Stomach smooth muscle (tissue), 2 donors: ENCODE results near the gene CASP7.

Source experiments
- H3K27ac ChIP-seq: one replicate; pipeline ENCODE4 v1.7.0; 2013; ENCODE audit warnings: mild to moderate bottlenecking, low read length, inconsistent platforms
- H3K27me3 ChIP-seq, 2 donors: one replicate each; pipeline ENCODE4 v1.7.0; 2013; ENCODE audit warnings: low read length in 2 of 2; ENCODE audit not compliant: insufficient read depth in 2 of 2, control insufficient read depth in 1 of 2
- H3K36me3 ChIP-seq, 2 donors: one replicate each; pipeline ENCODE4 v1.7.0; 2013; ENCODE audit warnings: low read length in 2 of 2; ENCODE audit not compliant: control insufficient read depth in 2 of 2, insufficient read depth in 2 of 2
- H3K4me1 ChIP-seq: one replicate; pipeline ENCODE4 v1.7.0; 2013; ENCODE audit warnings: low read length; ENCODE audit not compliant: control insufficient read depth, insufficient read depth
- H3K4me3 ChIP-seq, 2 donors: one replicate each; pipeline ENCODE4 v1.7.0; 2013; ENCODE audit warnings: low read length in 2 of 2
- H3K9ac ChIP-seq, 2 donors: one replicate each; pipeline ENCODE4 v1.7.0; 2013; ENCODE audit warnings: low read length in 2 of 2, mild to moderate bottlenecking in 1 of 2
- H3K9me3 ChIP-seq, 2 donors: one replicate each; pipeline ENCODE4 v1.7.0; 2013; ENCODE audit warnings: low read length in 2 of 2; ENCODE audit not compliant: control insufficient read depth in 2 of 2
- donor health status: healthy.
- donor health status: Pancreatic carcinoma.

Gene CASP7

DNA sequence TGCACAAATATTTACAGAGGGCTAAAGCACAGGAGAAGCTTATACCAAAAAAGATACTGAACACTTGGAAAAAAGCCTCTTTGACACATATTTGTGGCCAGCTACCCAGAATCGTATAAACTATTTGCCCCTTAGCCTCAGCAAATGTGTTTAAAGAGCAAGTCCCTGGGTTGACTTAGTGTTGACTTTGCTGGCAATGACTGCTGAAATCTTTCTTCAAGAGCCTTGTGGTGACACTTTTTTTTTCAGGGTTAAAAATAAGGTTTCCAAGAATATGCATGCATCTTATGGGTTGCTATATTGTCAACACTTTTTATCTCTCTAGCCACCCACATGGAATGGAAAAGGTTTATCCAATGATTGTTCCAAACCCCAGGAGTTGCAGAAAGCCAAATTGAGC, 56.9 kb downstream of the CASP7 start:
- Histone ChIP-seq H3K4me3 (no peak overlapping the region), H3K9me3 (no peaks in the 10 kb centered on the region), H3K27me3 (no peaks in the 10 kb centered on the region), H3K36me3 (no peaks in the 10 kb centered on the region), H3K9ac (no peak overlapping the region), H3K4me1 (peaks cover 2% of the 10 kb centered on the region), H3K27ac (no peak overlapping the region)

DNA sequence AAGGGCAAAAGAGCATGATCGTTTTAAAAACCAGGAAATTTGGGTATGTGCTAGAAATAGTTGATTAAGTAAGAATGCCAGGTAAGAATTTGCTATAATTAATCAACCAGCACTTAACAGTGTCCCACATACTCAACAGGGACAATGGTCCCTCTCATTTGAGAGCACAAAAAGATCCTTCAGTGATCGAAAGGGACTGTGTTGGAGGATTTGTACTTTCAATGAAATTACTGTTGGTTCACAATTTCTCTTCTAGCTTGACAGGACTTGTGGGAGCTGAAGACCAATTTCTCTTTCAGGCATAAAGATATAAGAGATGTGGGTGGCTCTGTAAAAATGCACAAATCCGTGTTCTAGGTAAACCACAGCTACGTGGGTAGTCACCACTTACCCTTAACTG, 59.3 kb downstream of the CASP7 start:
- Histone ChIP-seq H3K9ac (no peak overlapping the region), H3K27ac (no peak overlapping the region), H3K4me1 (peaks cover 2% of the 10 kb centered on the region), H3K27me3 (no peaks in the 10 kb centered on the region), H3K4me3 (no peak overlapping the region), H3K9me3 (no peaks in the 10 kb centered on the region), H3K36me3 (no peaks in the 10 kb centered on the region)

DNA sequence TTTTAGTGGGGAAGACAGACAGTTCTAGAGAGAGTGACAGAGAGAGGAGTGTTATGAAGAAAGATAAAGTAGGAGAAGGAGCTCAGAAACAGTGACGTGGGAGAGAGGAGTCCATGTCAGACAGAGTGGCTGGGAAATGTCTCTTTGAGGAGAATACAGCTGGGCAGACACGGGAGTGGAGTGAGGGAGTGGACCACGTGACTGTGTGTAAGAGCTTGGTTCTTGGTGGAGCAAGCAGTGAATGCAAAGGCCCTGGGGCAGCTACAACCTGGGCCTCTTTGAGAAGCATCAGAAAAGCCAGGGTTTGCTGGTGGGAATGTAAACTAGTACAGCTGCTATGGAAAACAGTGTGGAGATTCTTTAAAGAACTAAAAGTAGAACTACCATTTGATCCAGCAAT, 59.9 kb downstream of the CASP7 start:
- Histone ChIP-seq H3K27me3 (no peaks in the 10 kb centered on the region), H3K4me3 (no peak overlapping the region), H3K27ac (no peak overlapping the region), H3K4me1 (peaks cover 2% of the 10 kb centered on the region), H3K36me3 (no peaks in the 10 kb centered on the region), H3K9me3 (no peaks in the 10 kb centered on the region), H3K9ac (no peak overlapping the region)

DNA sequence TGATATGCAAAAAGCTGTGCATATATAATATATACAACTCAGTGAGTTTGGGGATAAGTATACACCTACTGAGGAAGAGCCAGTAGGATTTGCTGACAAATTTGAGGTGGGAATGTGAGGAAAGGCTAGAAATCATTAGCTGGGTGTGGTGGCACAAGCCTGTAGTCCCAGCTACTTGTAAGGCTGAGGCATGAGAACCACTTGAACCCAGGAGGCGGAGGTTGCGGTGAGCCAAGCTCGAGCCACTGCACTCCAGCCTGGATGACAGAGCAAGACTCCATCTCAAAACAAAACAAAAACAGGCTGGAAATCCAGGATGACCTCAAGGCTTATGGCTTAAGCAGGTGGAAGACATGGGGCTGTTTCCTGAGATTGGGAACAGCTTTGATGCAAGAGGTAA, 61.1 kb downstream of the CASP7 start:
- H3K36me3 ChIP-seq, result no peaks in the 10 kb centered on the region
- no peak overlapping the region for H3K9ac ChIP-seq
- H3K27me3 ChIP-seq, result no peaks in the 10 kb centered on the region
- no peaks in the 10 kb centered on the region for H3K9me3 ChIP-seq
- no peak overlapping the region for H3K4me3 ChIP-seq
- H3K27ac ChIP-seq, result no peak overlapping the region
- no peaks in the 10 kb centered on the region for H3K4me1 ChIP-seq

- H3K9me3 ChIP-seq, result no peaks in the 10 kb centered on the region
- H3K9ac ChIP-seq, result no peak overlapping the region
- no peaks in the 10 kb centered on the region for H3K4me1 ChIP-seq
- H3K27ac ChIP-seq, result no peak overlapping the region
- no peaks in the 10 kb centered on the region for H3K36me3 ChIP-seq
- H3K27me3 ChIP-seq, result no peaks in the 10 kb centered on the region
- H3K4me3 ChIP-seq, result no peak overlapping the region
Observed at GRCh38 chr10:113742466-113742865, 62.8 kb downstream of the CASP7 start.

- no peaks in the 10 kb centered on the region for H3K9me3 ChIP-seq
- H3K27me3 ChIP-seq, result no peaks in the 10 kb centered on the region
- no peaks in the 10 kb centered on the region for H3K36me3 ChIP-seq
- no peak overlapping the region for H3K4me3 ChIP-seq
- no peak overlapping the region for H3K9ac ChIP-seq
- H3K27ac ChIP-seq, result no peak overlapping the region
- no peaks in the 10 kb centered on the region for H3K4me1 ChIP-seq
Observed at GRCh38 chr10:113743594-113743993, 63.9 kb downstream of the CASP7 start.

- H3K4me3 ChIP-seq, result no peak overlapping the region
- no peaks in the 10 kb centered on the region for H3K36me3 ChIP-seq
- no peaks in the 10 kb centered on the region for H3K27me3 ChIP-seq
- no peak overlapping the region for H3K27ac ChIP-seq
- no peak overlapping the region for H3K9ac ChIP-seq
- no peaks in the 10 kb centered on the region for H3K9me3 ChIP-seq
- H3K4me1 ChIP-seq, result no peaks in the 10 kb centered on the region
Observed at GRCh38 chr10:113745374-113745773, 65.7 kb downstream of the CASP7 start.

DNA sequence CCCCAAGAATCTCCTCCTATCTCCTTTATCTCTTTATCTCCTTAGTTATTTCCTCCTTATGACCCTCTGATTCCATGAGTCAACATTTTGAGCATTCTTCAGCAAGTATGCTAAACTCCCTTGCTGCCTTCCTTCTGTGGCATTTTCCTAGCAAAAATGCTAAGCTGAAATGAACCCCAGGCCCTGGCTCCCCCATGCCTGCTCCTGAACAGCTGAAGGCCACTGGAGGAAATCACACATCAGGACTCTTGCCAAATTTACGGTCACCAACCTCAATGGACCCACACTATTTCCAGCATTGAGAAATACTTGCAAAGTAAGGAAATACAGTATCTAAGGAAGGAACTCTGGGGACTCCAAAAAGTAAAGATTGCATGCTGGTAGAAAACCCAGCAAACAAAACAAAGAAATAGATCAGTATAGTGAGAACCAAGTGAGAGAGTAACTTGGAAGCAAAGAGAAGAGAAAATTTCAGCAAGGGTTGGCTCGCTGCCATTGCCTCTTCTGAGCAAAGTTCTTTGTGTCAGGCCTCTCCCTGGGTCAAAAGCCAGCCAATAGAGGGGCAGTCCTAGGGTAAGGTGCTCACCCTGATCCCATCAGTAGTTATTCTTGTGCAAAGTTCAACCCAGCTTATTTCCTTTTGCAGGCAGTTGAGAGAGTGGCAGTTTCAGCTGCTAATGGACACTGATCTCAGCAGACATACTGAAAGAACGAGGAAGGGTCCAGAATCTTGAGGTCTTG, 66.7 kb downstream of the CASP7 start:
- Histone ChIP-seq H3K4me1 (no peaks in the 10 kb centered on the region), H3K9me3 (no peaks in the 10 kb centered on the region), H3K27me3 (no peaks in the 10 kb centered on the region), H3K9ac (no peak overlapping the region), H3K4me3 (no peak overlapping the region), H3K36me3 (no peaks in the 10 kb centered on the region), H3K27ac (no peak overlapping the region)

GRCh38 chr10:113751181-113751732, 71.5 kb downstream of the CASP7 start, which contains the start of gene PLEKHS1:
TSS of gene PLEKHS1 (plus strand) at chr10:113751682. CDS start at chr10:113755278, 3,596 bp downstream.
- H3K27me3 ChIP-seq, result no peaks in the 10 kb centered on the region
- H3K36me3 ChIP-seq, result no peaks in the 10 kb centered on the region
- H3K4me3 ChIP-seq, result no peak within 1 kb of the TSS
- H3K27ac ChIP-seq, result no peak within 1 kb of the TSS
- H3K9ac ChIP-seq, result no peak within 1 kb of the TSS
- H3K9me3 ChIP-seq, result no peaks in the 10 kb centered on the region
- no peaks in the 10 kb centered on the region for H3K4me1 ChIP-seq

GRCh38 chr10:113752553-113752952, 72.8 kb downstream of the CASP7 start:
- Histone ChIP-seq H3K4me1 (no peaks in the 10 kb centered on the region), H3K36me3 (no peaks in the 10 kb centered on the region), H3K9ac (no peak overlapping the region), H3K9me3 (no peaks in the 10 kb centered on the region), H3K27me3 (no peaks in the 10 kb centered on the region), H3K4me3 (no peak overlapping the region), H3K27ac (no peak overlapping the region)

- H3K9me3 ChIP-seq, result no peaks in the 10 kb centered on the region
- no peaks in the 10 kb centered on the region for H3K27me3 ChIP-seq
- H3K36me3 ChIP-seq, result no peaks in the 10 kb centered on the region
- H3K4me3 ChIP-seq, result no peak overlapping the region
- no peak overlapping the region for H3K27ac ChIP-seq
- H3K4me1 ChIP-seq, result no peaks in the 10 kb centered on the region
- H3K9ac ChIP-seq, result no peak overlapping the region
Observed at GRCh38 chr10:113753020-113753692, 73.4 kb downstream of the CASP7 start.
